BE2C (cell line): ENCODE results near the gene VSIR.

Source experiments
- DNase-seq: peaks from one replicate; pipeline ENCODE4 v3.0.0-alpha.2; 2020
- H3K27me3 ChIP-seq: fragments of 250-450 bp; sonication (Bioruptor Pico); 2 replicates; pipeline ENCODE4 v1.5.1; 2020; ENCODE audit warnings: mild to moderate bottlenecking
- H3K36me3 ChIP-seq: fragments of 250-450 bp; sonication (Bioruptor Pico); 2 replicates; pipeline ENCODE4 v1.5.1; 2020; ENCODE audit warnings: mild to moderate bottlenecking
- H3K4me1 ChIP-seq: fragments of 250-450 bp; sonication (Bioruptor Pico); 2 replicates; pipeline ENCODE4 v1.5.1; 2020
- H3K4me3 ChIP-seq: 2 replicates; pipeline ENCODE4 v1.5.1; 2011; ENCODE audit warnings: low read depth, low read length
- H3K9me3 ChIP-seq: fragments of 250-450 bp; sonication (Bioruptor Pico); 2 replicates; pipeline ENCODE4 v1.5.1; 2020
- TF ChIP-seq, protein P1 (sequence below): IDR thresholded peaks from 2 replicates; pipeline ENCODE4 v1.5.1; 2012; ENCODE audit warnings: mild to moderate bottlenecking, low read depth, low read length

VSIR gene

DNA sequence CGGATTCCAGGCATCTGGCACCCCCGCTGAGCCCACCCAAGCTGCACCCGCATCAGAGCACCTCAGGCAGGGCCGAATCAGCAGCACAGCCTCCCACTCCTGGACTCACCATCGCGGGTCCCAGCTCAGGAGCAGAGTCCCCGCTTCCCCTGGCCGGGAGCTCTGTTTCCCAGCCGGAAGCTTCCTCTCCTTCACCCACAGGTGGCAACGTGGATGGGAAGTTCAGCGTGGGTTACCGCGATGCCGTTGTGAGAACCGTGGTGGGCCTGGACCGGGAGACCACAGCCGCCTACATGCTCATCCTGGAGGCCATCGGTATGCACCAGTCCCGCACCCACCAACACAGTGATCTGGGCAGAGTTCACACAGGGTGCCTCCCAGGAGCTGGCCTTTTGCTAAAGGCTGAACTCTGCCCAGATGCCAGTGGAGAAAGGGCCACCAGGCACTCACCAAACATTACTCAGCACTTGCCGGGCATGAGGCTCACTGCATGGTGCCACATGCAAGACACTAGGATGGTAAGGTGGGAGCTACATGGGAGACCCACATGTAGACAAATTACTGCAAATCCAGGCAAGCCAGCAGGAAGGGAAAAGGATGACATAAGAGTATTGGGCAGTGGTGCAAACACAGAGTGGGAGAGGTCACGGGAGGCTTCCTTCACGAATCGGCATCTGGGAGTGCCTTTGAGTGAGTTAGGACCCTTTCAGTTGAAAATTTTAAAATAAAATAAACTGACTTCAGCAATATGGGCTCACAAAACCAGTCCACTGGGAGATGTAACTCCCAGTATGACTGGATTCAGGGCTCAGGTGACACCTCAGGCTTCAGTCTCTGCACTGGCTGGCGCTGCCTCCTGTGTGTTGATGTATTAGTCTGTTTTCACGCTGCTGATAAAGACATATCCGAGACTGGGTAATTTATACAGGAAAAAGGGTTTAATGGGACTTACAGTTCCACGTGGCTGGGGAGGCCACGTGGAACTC lies 64.1 kb downstream of the VSIR start:
- DNase-seq = no peak
- TF ChIP-seq, protein P1, sequence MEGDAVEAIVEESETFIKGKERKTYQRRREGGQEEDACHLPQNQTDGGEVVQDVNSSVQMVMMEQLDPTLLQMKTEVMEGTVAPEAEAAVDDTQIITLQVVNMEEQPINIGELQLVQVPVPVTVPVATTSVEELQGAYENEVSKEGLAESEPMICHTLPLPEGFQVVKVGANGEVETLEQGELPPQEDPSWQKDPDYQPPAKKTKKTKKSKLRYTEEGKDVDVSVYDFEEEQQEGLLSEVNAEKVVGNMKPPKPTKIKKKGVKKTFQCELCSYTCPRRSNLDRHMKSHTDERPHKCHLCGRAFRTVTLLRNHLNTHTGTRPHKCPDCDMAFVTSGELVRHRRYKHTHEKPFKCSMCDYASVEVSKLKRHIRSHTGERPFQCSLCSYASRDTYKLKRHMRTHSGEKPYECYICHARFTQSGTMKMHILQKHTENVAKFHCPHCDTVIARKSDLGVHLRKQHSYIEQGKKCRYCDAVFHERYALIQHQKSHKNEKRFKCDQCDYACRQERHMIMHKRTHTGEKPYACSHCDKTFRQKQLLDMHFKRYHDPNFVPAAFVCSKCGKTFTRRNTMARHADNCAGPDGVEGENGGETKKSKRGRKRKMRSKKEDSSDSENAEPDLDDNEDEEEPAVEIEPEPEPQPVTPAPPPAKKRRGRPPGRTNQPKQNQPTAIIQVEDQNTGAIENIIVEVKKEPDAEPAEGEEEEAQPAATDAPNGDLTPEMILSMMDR = no peak
- no peaks in the 10 kb centered on the region; the same call in 1 of the 2 replicates for H3K4me1 ChIP-seq

DNA sequence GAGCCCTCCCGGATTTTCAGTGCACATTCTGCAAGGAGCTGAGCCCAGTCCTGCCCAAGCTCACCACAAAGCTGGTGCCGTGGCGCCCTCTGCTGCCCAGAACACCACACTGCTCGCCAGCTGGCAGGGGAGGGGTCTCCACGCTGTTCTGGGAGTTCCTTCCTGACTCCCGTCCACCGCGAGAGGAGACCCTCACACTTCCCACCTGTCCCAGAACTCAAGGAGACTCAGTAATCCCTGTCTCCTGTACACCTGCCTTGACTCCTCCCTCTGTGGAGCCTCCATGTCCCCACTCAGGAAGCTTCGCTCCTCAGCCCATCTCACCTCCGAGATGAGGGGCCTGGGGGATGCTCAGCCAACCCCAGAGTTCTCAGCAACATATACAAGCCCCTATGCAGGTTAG lies 65.0 kb downstream of the VSIR start:
- Histone ChIP-seq H3K4me1 (no peaks in the 10 kb centered on the region; the same call in 1 of the 2 replicates), H3K36me3 (no peaks in the 10 kb centered on the region), H3K27me3 (no peaks in the 10 kb centered on the region), H3K4me3 (no peak overlapping the region), H3K9me3 (no peaks in the 10 kb centered on the region)
- DNase-seq = peak; percentile 76
- TF ChIP-seq, protein P1 = peak; percentile 86

More for the DNA sequence above, 64.1 kb downstream of the VSIR start:
- no peaks in the 10 kb centered on the region for H3K27me3 ChIP-seq
- H3K4me3 ChIP-seq = no peak overlapping the region
- H3K36me3 ChIP-seq = no peaks in the 10 kb centered on the region
- no peaks in the 10 kb centered on the region for H3K9me3 ChIP-seq

DNA sequence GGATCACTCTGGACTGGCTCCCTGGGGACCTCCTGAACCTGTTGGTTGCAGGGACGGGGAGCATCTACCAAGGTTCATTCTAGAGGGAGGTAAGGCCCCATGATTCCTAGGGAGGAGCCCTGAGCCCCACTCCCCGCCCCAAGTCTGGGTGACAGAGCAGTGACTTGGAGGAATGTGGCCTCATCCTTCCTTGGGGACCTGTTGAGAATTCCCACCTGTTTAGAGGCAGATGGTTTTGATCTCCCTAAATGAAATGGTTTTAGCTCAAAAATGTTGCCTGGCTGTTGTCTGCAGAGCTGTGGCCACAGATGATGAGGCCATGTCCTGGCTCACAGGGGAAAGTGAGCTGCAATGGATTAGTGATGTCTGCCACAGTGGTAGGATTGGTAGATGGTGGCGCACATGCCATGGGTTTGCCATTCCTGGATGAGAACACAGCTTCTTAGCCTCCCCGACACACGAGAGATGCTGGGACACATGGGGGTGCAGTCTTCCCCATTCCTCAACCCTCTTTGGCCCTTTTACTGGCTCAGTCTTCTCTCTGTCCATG lies 66.0 kb downstream of the VSIR start:
- no peaks in the 10 kb centered on the region for H3K36me3 ChIP-seq
- no peaks in the 10 kb centered on the region for H3K9me3 ChIP-seq
- DNase-seq = no peak
- no peaks in the 10 kb centered on the region; the same call in 1 of the 2 replicates for H3K4me1 ChIP-seq
- TF ChIP-seq, protein P1 = no peak
- H3K4me3 ChIP-seq = no peak overlapping the region
- H3K27me3 ChIP-seq = no peaks in the 10 kb centered on the region

DNA sequence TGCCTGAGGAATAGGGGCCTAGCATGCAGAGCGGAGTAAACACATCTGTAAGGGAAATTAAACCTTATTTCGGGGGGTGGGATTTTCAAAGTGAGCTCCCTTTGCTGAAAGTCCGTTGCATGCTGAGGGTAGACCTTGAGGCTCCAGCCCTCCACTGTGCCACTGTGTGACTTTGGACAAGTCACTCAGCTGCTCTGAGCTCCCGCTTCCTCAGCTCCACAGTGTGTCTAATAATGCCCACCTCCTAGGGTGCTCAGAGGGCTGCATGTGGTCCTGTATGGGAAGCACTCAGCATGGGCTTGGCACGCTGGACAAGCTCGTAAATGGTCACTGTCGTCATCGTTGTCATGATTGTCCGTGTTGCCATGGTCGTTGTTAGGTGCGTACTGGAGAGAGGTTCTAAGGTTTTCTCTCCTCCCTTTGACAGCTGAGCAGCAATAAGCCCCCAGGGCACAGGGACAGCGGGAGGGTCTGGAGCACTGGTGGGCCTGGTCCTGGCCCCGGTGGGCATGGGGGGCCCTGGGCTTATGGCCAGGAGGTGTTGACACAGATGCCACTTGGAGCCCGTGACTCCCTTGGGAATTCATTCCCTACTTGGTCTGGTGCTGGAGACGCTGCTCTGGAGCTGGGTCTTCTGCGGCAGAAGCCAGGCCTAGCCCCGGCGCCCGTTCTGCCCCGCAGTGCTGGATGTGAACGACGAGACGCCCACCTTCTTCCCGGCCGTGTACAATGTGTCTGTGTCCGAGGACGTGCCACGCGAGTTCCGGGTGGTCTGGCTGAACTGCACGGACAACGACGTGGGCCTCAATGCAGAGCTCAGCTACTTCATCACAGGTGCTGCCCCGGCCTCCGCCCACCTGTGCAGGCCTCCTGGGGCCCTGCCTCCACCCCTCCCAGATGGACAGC lies 66.9 kb downstream of the VSIR start:
- Histone ChIP-seq H3K36me3 (no peaks in the 10 kb centered on the region), H3K27me3 (no peaks in the 10 kb centered on the region), H3K4me3 (no peak overlapping the region), H3K9me3 (no peaks in the 10 kb centered on the region), H3K4me1 (no peaks in the 10 kb centered on the region; the same call in 1 of the 2 replicates)
- TF ChIP-seq, protein P1 = no peak
- peak; percentile 54 for DNase-seq

DNA sequence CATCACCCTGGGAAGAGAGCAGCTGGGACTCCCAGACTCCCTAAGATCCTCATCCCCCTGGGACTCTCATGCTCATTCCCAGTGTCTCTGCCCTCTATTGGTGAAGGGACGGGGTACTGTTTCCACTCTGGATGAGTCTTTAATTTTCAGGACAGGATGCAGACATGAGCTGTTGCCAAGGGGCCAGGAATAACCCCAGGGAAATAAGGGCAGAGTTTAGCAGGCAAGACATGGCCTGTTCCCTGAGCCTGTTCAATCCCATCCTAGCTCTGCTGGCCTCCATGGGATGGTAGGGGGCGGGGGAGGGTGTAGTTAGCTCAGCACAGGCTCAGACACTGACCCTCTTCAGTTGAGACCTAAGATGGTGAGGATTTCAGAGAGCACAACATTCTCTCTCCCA lies 67.7 kb downstream of the VSIR start:
- TF ChIP-seq, protein P1 = no peak
- no peaks in the 10 kb centered on the region for H3K9me3 ChIP-seq
- H3K27me3 ChIP-seq = no peaks in the 10 kb centered on the region
- no peaks in the 10 kb centered on the region; the same call in 1 of the 2 replicates for H3K4me1 ChIP-seq
- DNase-seq = no peak
- H3K4me3 ChIP-seq = no peak overlapping the region
- no peaks in the 10 kb centered on the region for H3K36me3 ChIP-seq
